HUES48 (cell line): ENCODE data around the gene CSRP3.

Experiments used
- H3K27ac ChIP-seq: one replicate; pipeline ENCODE4 v1.7.0; 2013; ENCODE audit warnings: low read depth, low read length, inconsistent platforms
- H3K27me3 ChIP-seq: 2 replicates; pipeline ENCODE4 v1.6.1; 2013; ENCODE audit warnings: mild to moderate bottlenecking, low read length; ENCODE audit not compliant: control insufficient read depth, insufficient read depth
- H3K36me3 ChIP-seq: 2 replicates; pipeline ENCODE4 v1.6.1; 2013; ENCODE audit warnings: low read length; ENCODE audit not compliant: control insufficient read depth, insufficient read depth
- H3K4me1 ChIP-seq: 2 replicates; pipeline ENCODE4 v1.6.1; 2013; ENCODE audit warnings: mild to moderate bottlenecking, low read length; ENCODE audit not compliant: control insufficient read depth, insufficient read depth
- H3K4me3 ChIP-seq: 2 replicates; pipeline ENCODE4 v1.5.1; 2013; ENCODE audit warnings: mild to moderate bottlenecking, low read depth, low read length
- H3K9ac ChIP-seq: 2 replicates; pipeline ENCODE4 v1.6.1; 2013; ENCODE audit warnings: mild to moderate bottlenecking, low read depth, low read length, moderate library complexity
- H3K9me3 ChIP-seq: 2 replicates; pipeline ENCODE4 v1.6.1; 2013; ENCODE audit warnings: low read length; ENCODE audit not compliant: control insufficient read depth, insufficient read depth

CSRP3 gene

GRCh38 chr11:19201737-19202605 is at the start of gene CSRP3:
Gene CSRP3 (minus strand): TSS chr11:19201983. CDS start chr11:19192448, 9,535 bp downstream.
- Histone ChIP-seq H3K4me1 (no peaks in the 10 kb centered on the region), H3K27ac (no peak within 1 kb of the TSS), H3K4me3 (no peak within 1 kb of the TSS), H3K27me3 (no peaks in the 10 kb centered on the region), H3K9me3 (no peaks in the 10 kb centered on the region), H3K9ac (no peak within 1 kb of the TSS), H3K36me3 (no peaks in the 10 kb centered on the region)

- H3K27me3 ChIP-seq: no peaks in the 10 kb centered on the region
- H3K4me1 ChIP-seq: no peaks in the 10 kb centered on the region
- H3K4me3 ChIP-seq: no peak overlapping the region
- H3K9me3 ChIP-seq: peaks cover 5% of the 10 kb centered on the region
- H3K9ac ChIP-seq: no peak overlapping the region
- H3K27ac ChIP-seq: no peak overlapping the region
- H3K36me3 ChIP-seq: no peaks in the 10 kb centered on the region
These were observed 49.8 kb upstream of the CSRP3 start for GRCh38 chr11:19251577-19251976.

GRCh38 chr11:19246816-19247215 is 45.0 kb upstream of the CSRP3 start:
- Histone ChIP-seq H3K9ac (no peak overlapping the region), H3K4me1 (no peaks in the 10 kb centered on the region), H3K4me3 (no peak overlapping the region), H3K9me3 (peaks cover 5% of the 10 kb centered on the region), H3K36me3 (no peaks in the 10 kb centered on the region), H3K27me3 (peaks cover 27% of the 10 kb centered on the region), H3K27ac (no peak overlapping the region)

GRCh38 chr11:19245351-19245750 is 43.6 kb upstream of the CSRP3 start:
- no peaks in the 10 kb centered on the region for H3K36me3 ChIP-seq
- H3K9me3 ChIP-seq: peaks cover 5% of the 10 kb centered on the region
- H3K27me3 ChIP-seq: peaks cover 27% of the 10 kb centered on the region

GRCh38 chr11:19244621-19245020 is 42.8 kb upstream of the CSRP3 start:
- H3K27ac ChIP-seq: no peak overlapping the region

More at GRCh38 chr11:19245351-19245750, 43.6 kb upstream of the CSRP3 start:
- Histone ChIP-seq H3K9ac (no peak overlapping the region), H3K27ac (no peak overlapping the region), H3K4me1 (no peaks in the 10 kb centered on the region), H3K4me3 (no peak overlapping the region)

GRCh38 chr11:19244084-19244483 is 42.3 kb upstream of the CSRP3 start:
- Histone ChIP-seq H3K27ac (no peak overlapping the region), H3K4me3 (no peak overlapping the region), H3K27me3 (peaks cover 27% of the 10 kb centered on the region), H3K9ac (no peak overlapping the region), H3K36me3 (peaks cover 3% of the 10 kb centered on the region; the same call in 1 of the 2 replicates), H3K9me3 (no peaks in the 10 kb centered on the region; the same call in 1 of the 2 replicates), H3K4me1 (no peaks in the 10 kb centered on the region)

More at GRCh38 chr11:19244621-19245020, 42.8 kb upstream of the CSRP3 start:
- peaks cover 2% of the 10 kb centered on the region for H3K9me3 ChIP-seq
- H3K27me3 ChIP-seq: peaks cover 27% of the 10 kb centered on the region
- no peaks in the 10 kb centered on the region for H3K4me1 ChIP-seq
- no peak overlapping the region for H3K9ac ChIP-seq
- no peak overlapping the region for H3K4me3 ChIP-seq
- H3K36me3 ChIP-seq: no peaks in the 10 kb centered on the region

GRCh38 chr11:19243613-19244012 is 41.8 kb upstream of the CSRP3 start:
- Histone ChIP-seq H3K4me1 (no peaks in the 10 kb centered on the region), H3K27ac (no peak overlapping the region), H3K4me3 (no peak overlapping the region), H3K9ac (no peak overlapping the region), H3K9me3 (no peaks in the 10 kb centered on the region; the same call in 1 of the 2 replicates), H3K27me3 (peaks cover 27% of the 10 kb centered on the region), H3K36me3 (peaks cover 8% of the 10 kb centered on the region)

- H3K36me3 ChIP-seq: peaks cover 13% of the 10 kb centered on the region
- no peak overlapping the region for H3K4me3 ChIP-seq
- no peak overlapping the region for H3K9ac ChIP-seq
- no peaks in the 10 kb centered on the region for H3K4me1 ChIP-seq
- no peaks in the 10 kb centered on the region; the same call in 1 of the 2 replicates for H3K9me3 ChIP-seq
- H3K27me3 ChIP-seq: peaks cover 27% of the 10 kb centered on the region
- H3K27ac ChIP-seq: no peak overlapping the region
These were observed 41.4 kb upstream of the CSRP3 start for GRCh38 chr11:19243143-19243542.

GRCh38 chr11:19242179-19242932 is 40.6 kb upstream of the CSRP3 start:
- Histone ChIP-seq H3K4me3 (peak overlapping the region; percentile 72), H3K4me1 (no peaks in the 10 kb centered on the region), H3K9ac (peak overlapping the region; percentile 9; the same call in 1 of the 2 replicates), H3K36me3 (peaks cover 21% of the 10 kb centered on the region), H3K27ac (no peak overlapping the region), H3K27me3 (peaks cover 27% of the 10 kb centered on the region), H3K9me3 (no peaks in the 10 kb centered on the region; the same call in 1 of the 2 replicates)

GRCh38 chr11:19241260-19242178 is 39.7 kb upstream of the CSRP3 start:
- H3K9me3 ChIP-seq: no peaks in the 10 kb centered on the region
- H3K36me3 ChIP-seq: peaks cover 29% of the 10 kb centered on the region
- H3K27me3 ChIP-seq: peaks cover 27% of the 10 kb centered on the region
- H3K9ac ChIP-seq: peak overlapping the region; percentile 82; the same call in 1 of the 2 replicates
- peak overlapping the region; percentile 72 for H3K4me3 ChIP-seq
- H3K27ac ChIP-seq: peak overlapping the region; percentile 85
- no peaks in the 10 kb centered on the region for H3K4me1 ChIP-seq
